PFSK-1 (cell line): ENCODE results near the gene DPYD.

ENCODE experiments used
- POLR2AphosphoS5 ChIP-seq: IDR thresholded peaks from 2 replicates; pipeline ENCODE4 v1.6.1; 2012; ENCODE audit warnings: low read depth, mild to moderate bottlenecking, control low read depth, low read length, moderate library complexity
- REST ChIP-seq, 2 experiments: IDR thresholded peaks; 2 replicates each; pipeline versions ENCODE4 v1.6.1 to v1.8.0; 2011 to 2012; ENCODE audit warnings: low read depth in 2 of 2, low read length in 2 of 2, control low read depth in 1 of 2, inconsistent platforms in 1 of 2, mild to moderate bottlenecking in 1 of 2, moderate library complexity in 1 of 2; ENCODE audit not compliant: insufficient read depth in 1 of 2

GRCh38 chr1:97911266-97912215 is 9.3 kb downstream of the DPYD start:
- no peak for TF ChIP-seq POLR2AphosphoS5
- TF ChIP-seq REST (IDR thresholded peaks at IDR 0.05; ENCODE audit: insufficient read depth in 1 of 2, low read depth in 2 of 2, low read length in 2 of 2) = no peak
